ENCODE data around the gene CENPA. TPM values are rescaled to one million over a fixed set of nuclear protein-coding genes. Genes with fewer than 3 reads are reported as not detected.
"Not testable (repeated sequence)": the region's sequence is repeated elsewhere in the genome, so short reads cannot be mapped to it uniquely, and the experiment has no call there.

Gene CENPA
- total and polyA plus RNA-seq, 5 experiments from 2014 or later = 0.27 to 0.44 TPM; not detected in 3

DNA sequence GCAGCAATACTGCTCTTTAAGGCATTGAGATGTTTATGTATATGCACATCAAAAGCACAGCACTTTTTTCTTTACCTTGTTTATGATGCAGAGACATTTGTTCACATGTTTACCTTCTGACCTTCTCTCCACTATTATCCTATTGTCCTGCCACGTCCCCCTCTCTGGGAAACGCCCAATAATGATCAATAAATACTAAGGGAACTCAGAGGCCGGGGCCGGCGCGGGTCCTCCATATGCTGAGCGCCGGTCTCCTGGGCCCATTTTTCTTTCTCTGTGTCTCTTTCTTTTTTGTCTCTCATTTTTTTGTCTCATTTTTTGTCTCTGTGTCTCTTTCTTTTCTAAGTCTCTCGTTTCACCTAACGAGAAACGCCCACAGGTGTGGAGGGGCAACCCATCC lies 35.4 kb upstream of the CENPA start:
- peak overlapping the region in 1 of 10 donors; percentile 22 for H3K27ac Mint-ChIP-seq
- ATAC-seq, POLR2A ChIA-PET, H3K4me3 Mint-ChIP-seq, H3K9me3 Mint-ChIP-seq, DNase-seq, H3K27me3 Mint-ChIP-seq, H3K4me1 Mint-ChIP-seq, H3K36me3 Mint-ChIP-seq: not testable (repeated sequence)

DNA sequence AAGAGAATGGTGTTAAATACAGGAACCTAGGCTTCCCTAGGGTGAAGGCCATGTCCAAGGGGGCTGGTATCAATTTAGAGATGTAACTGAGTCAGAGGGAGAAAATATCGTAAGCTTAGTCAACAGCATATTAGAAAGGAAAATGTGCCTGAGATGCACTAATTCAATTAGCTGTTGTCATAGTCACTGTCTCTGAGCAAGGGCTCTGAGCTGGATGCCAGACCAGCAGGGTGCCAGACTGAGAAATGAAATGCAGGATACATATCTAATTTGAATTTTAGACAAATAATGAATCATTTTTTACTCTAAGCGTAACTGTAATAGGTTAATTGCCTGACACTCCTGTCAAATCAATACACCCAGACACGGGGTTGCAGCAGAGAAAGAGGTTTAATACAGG lies 33.2 kb upstream of the CENPA start:
- ATAC-seq = no peak

DNA sequence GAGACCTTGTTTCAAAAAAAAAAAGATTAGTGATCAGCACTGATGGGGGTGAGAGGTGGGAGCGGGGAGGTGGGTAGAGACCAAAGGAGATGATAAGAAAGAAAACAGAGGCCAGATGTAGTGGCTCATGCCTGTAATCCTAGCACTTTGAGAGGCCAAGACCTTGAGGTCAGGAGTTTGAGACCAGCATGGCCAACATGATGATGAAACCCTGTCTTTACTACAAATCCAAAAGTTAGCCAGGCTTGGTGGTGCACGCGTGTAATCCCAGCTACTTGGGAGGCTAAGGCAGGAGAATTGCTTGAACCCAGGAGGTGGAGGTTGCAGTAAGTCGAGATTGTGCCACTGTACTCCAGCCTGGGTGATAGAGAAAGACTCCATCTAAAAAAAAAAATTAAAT lies 31.3 kb upstream of the CENPA start:
- Mint-ChIP-seq H3K36me3 (no peaks in the 10 kb centered on the region), H3K27me3 (peaks cover 0 to 10% (median 0%) of the 10 kb centered on the region in 5 donors), H3K4me3 (no peak overlapping the region), H3K4me1 (peaks cover 0 to 2% (median 0%) of the 10 kb centered on the region in 4 donors), H3K9me3 (no peaks in the 10 kb centered on the region), H3K27ac (no peak overlapping the region)
- ATAC-seq (no peak), DNase-seq (no peak)
- POLR2A ChIA-PET = no interaction called here

More for the DNA sequence above, 33.2 kb upstream of the CENPA start:
- POLR2A ChIA-PET = no interaction called here
- Mint-ChIP-seq H3K4me1 (peaks cover 0 to 2% (median 0%) of the 10 kb centered on the region in 4 donors), H3K9me3 (no peaks in the 10 kb centered on the region), H3K4me3 (no peak overlapping the region), H3K27me3 (peaks cover 0 to 10% (median 0%) of the 10 kb centered on the region in 5 donors), H3K36me3 (no peaks in the 10 kb centered on the region), H3K27ac (no peak overlapping the region)
- no peak for DNase-seq

DNA sequence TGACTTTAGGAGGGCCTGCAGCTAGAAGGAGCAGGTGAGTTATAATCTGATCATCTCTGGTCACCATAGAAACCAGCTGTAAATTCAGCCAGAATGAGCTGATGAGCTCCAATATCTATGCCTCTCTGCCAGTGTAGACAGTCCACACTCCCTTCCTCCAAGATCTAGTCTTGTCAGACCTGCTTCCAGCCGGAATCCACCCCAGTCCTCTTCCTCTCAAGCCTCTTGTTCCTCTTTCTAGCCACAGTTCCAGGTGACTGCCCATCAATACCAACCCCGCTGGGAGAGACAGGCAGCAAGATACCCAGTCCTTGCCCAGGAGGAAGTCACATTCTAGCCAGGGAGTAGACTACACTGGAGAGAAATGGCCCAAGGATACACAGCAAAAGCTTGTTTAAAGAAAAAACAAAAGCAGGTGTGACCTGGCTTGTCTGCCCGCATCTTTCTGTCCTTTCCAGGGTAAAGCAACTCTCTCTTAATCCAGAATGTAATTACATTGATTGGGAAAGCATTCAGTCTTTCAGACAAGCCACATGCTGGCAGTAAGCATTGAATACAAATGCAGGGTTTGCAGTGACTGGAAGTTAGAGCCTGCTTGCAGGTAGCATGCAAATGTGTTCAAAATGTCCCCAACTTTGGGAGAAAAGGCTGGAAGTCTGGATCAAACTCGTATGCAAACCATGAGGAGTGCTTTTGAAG lies 30.7 kb upstream of the CENPA start:
- DNase-seq = no peak
- no peak overlapping the region for H3K4me3 Mint-ChIP-seq
- H3K4me1 Mint-ChIP-seq = peaks cover 0 to 2% (median 0%) of the 10 kb centered on the region in 4 donors
- peaks cover 0 to 10% (median 0%) of the 10 kb centered on the region in 5 donors for H3K27me3 Mint-ChIP-seq
- peak overlapping the region in 1 of 10 donors; percentile 32 for H3K27ac Mint-ChIP-seq
- H3K9me3 Mint-ChIP-seq = no peaks in the 10 kb centered on the region
- ATAC-seq = no peak
- H3K36me3 Mint-ChIP-seq = no peaks in the 10 kb centered on the region
- POLR2A ChIA-PET = no interaction called here

DNA sequence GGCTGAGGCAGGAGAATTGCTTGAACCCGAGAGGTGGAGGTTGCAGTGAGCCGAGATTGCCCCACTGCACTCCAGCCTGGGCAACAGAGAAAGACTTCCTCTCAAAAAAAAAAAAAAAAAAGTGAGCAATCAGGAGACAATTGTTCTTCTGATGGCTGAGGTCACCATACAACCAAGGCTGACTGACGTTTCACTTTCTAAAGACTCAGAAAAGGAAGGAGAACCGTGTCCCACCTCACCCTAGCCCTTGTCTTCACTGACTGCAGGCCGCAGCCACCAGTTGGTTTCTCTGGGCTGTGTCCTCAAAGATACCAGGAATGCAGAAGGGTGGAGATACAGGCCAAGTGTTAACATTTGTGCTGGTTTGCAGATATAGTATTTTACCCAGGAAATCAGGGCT lies 29.5 kb upstream of the CENPA start:
- H3K4me3 Mint-ChIP-seq = no peak overlapping the region
- DNase-seq (no peak), ATAC-seq (no peak)
- no peak overlapping the region for H3K27ac Mint-ChIP-seq
- POLR2A ChIA-PET = no interaction called here
- H3K4me1 Mint-ChIP-seq = peaks cover 0 to 2% (median 0%) of the 10 kb centered on the region in 4 donors
- H3K36me3 Mint-ChIP-seq = no peaks in the 10 kb centered on the region
- peaks cover 0 to 10% (median 0%) of the 10 kb centered on the region in 5 donors for H3K27me3 Mint-ChIP-seq
- H3K9me3 Mint-ChIP-seq = no peaks in the 10 kb centered on the region

DNA sequence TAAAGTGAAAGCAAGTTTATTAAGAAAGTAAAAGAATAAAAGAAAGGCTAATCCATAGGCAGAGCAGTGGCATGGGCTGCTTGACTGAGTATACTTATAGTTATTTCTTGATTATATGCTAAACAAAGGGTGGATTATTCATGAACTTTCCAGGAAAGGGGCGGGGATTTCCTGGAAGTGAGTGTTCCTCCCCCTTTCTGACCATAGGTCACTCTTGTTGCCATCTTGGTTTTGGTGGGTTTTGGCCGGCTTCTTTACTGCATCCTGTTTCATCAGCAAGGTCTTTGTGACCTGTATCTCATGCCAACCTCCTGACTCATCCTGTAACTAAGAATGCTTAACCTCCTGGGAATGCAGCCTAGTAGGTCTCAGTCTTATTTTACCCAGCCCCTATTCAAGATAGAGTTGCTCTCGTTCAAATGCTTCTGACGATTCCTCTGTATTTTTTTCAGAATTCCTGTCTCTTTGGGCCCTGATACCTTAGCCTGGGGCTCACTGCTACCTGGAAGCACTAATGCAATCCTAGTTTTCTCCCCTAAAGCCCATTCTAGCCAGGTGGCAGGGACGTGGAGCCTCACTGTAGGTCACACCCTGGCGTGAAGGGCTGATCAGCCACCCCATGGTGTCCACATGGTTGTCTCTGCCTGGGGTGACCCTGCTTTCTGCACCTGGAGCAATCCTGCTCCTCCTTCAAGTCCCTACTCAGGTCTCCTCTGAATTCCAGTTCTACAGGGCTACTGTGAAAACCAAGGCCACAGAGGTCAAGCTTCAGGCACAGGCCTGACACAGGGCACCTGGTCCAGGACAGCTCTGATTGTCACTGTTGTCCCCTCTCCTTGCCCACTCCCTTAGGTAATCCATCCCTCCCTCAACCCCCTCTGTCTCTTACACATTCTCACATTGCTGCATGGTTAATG lies 27.7 kb upstream of the CENPA start:
- H3K9me3 Mint-ChIP-seq = no peaks in the 10 kb centered on the region
- no peak for ATAC-seq
- DNase-seq = no peak
- POLR2A ChIA-PET = no interaction called here
- no peak overlapping the region for H3K4me3 Mint-ChIP-seq
- no peak overlapping the region for H3K27ac Mint-ChIP-seq
- no peaks in the 10 kb centered on the region for H3K36me3 Mint-ChIP-seq
- H3K4me1 Mint-ChIP-seq = peaks cover 0 to 5% (median 1%) of the 10 kb centered on the region in 4 donors
- peaks cover 0 to 10% (median 0%) of the 10 kb centered on the region in 5 donors for H3K27me3 Mint-ChIP-seq

DNA sequence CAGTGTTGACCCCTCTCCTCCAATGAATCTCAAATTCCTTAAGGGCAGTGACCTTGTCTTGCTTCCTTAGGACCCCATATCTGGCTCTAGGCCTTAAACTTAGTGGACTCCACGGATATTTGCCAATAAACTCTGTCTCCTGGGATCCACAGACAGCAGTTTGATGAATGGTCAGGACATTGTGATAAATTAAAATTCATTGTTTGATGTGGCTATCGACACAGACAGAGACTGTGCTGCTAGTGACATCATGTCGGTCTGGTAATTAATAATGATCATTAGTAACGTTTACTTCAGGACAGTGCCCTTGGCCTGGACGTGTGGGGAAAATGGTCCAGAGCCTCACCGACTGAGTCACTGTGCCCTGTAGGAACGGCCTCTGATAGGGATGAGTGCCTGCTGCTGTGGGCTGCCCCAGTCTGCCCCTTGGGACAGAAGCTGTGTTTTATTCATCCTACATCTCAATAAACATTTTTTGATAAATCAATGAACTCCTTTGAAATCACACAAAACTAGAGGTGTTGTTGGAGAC lies 27.0 kb upstream of the CENPA start:
- no peak for DNase-seq
- H3K4me3 Mint-ChIP-seq = no peak overlapping the region
- H3K9me3 Mint-ChIP-seq = no peaks in the 10 kb centered on the region
- peaks cover 0 to 10% (median 4%) of the 10 kb centered on the region in 4 donors for H3K4me1 Mint-ChIP-seq
- H3K36me3 Mint-ChIP-seq = no peaks in the 10 kb centered on the region
- POLR2A ChIA-PET = no interaction called here
- H3K27ac Mint-ChIP-seq = peak overlapping the region in 1 of 10 donors; percentile 31
- peaks cover 0 to 9% (median 0%) of the 10 kb centered on the region in 5 donors for H3K27me3 Mint-ChIP-seq
- no peak for ATAC-seq

DNA sequence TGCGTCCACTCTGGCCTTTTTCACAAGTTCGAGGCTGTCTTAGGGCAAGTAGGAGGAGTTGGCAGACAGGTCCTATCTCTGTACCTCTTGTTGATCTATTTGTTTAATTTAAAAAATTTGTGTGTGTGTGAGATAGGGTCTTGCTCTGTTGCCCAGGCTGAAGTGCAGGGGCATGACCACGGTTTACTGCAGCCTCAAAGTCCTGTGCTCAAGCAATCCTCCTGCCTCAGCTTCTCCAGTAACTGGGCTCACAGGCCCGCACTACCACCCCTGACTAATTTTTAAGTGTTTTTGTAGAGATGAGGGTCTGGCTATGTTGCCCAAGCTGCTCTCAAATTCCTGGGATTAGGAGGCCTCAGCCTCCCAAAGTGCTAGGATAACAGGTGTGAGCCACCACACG lies 26.0 kb upstream of the CENPA start:
- peak overlapping the region in 1 of 10 donors; percentile 5 for H3K27ac Mint-ChIP-seq
- no peaks in the 10 kb centered on the region for H3K36me3 Mint-ChIP-seq

DNA sequence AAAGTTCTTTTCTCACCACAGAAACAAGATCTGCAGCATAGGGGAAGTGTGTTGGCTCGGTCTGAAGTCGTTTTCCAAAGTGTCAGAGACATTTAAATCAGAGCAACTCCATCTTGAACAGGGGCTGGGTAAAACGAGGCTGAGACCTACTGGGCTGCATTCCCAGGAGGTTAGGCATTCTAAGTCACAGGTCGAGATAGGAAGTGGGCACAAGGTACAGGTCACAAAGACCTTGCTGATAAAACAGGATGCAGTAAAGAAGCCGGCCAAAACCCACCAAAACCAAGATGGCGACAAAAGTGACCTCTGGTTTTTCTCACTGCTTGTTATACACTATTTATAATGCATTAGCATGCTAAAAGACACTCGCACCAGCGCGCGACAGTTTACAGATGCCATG lies 24.9 kb upstream of the CENPA start:
- POLR2A ChIA-PET, H3K27me3 Mint-ChIP-seq, H3K36me3 Mint-ChIP-seq, ATAC-seq, H3K9me3 Mint-ChIP-seq, H3K27ac Mint-ChIP-seq, DNase-seq: not testable (repeated sequence)
- H3K4me1 Mint-ChIP-seq = peaks cover 7 to 25% (median 20%) of the 10 kb centered on the region in 4 donors
- peak overlapping the region in 1 of 10 donors; percentile 67 for H3K4me3 Mint-ChIP-seq

More for the DNA sequence above, 26.0 kb upstream of the CENPA start:
- ATAC-seq (no peak), DNase-seq (no peak)
- Mint-ChIP-seq H3K4me3 (no peak overlapping the region), H3K27me3 (peaks cover 0 to 3% (median 0%) of the 10 kb centered on the region in 5 donors), H3K9me3 (peaks cover 0 to 1% (median 0%) of the 10 kb centered on the region in 9 donors), H3K4me1 (peaks cover 2 to 16% (median 8%) of the 10 kb centered on the region in 4 donors)
- POLR2A ChIA-PET = no interaction called here

DNA sequence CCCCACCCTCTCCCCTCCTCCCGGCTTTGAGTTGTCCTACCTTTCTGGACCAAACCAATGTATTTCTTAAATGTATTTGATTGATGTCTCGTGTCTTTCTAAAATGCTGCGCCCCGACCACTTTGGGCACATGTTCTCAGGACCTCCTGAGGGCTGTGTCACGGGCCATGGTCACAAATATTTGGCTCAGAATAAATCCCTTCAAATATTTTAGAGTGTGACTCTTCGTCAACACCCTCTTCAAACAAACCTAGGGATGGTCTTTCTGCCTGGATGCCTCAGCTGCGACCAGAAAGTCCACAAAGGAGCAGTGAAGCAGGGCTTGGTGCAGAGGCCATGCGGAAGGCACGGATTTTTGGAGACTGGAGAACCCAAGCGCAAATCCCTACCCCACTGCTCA lies 22.8 kb upstream of the CENPA start:
- peaks cover 11 to 43% (median 34%) of the 10 kb centered on the region in 4 donors for H3K4me1 Mint-ChIP-seq
- peak overlapping the region in 5 of 10 donors; percentile 20 to 91 (median 63) for H3K27ac Mint-ChIP-seq
- no peaks in the 10 kb centered on the region for H3K36me3 Mint-ChIP-seq
- H3K27me3 Mint-ChIP-seq = no peaks in the 10 kb centered on the region
- ATAC-seq (no peak), DNase-seq (no peak)
- POLR2A ChIA-PET = interaction anchor here (0.6 kb wide), 1 partner anchor 1215 kb away, joined by 3 read pairs; no protein-coding TSS in a partner anchor
- H3K4me3 Mint-ChIP-seq = peak overlapping the region; percentile 72 to 98 (median 92)
- H3K9me3 Mint-ChIP-seq = peaks cover 0 to 1% (median 0%) of the 10 kb centered on the region in 9 donors

DNA sequence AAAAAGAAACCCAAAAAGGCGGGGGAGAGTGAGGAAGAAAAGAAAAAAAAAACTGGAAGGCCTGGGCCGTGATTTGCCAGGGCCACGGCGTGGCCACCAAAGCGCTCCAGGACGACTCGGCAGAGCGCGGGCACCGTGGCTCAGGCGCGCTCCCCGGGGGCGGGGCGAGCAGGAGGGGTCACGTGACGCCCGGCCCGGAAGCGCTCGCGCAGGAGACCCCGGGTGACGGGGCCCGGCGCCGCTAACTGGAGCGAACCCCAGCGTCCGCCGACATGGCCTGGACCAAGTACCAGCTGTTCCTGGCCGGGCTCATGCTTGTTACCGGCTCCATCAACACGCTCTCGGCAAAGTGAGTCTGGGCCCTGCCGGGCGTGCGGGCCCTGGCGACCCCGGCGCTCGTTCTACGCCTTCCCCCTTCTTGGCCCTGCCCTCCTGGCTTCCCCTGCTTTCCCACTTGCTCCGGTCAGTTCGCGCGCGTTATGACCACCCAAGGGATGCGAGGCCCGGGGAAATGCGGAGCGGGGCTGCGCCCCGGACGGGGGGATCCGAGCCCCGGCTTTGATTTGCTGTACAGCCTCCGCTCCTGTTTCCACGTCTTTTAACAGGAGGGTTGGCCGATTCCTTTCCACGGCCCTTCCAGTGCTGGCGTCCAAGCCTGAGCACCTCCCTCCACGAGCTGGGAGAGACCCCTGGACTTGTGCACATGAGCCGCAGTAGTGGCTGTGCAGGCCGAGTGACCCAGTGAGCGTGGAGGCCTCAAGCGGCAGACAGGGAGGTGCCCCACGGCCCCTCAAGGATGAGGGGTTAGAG lies 21.6 kb upstream of the CENPA start, which contains the start of gene SLC35F6:
TSS of gene SLC35F6 (plus strand) at position 207 of the 810 bp plus-strand sequence. CDS start at position 273, 66 bp downstream.
- no peaks in the 10 kb centered on the region for H3K27me3 Mint-ChIP-seq
- peaks cover 0 to 3% (median 0%) of the 10 kb centered on the region in 3 donors for H3K36me3 Mint-ChIP-seq
- peak; percentile 74 to 91 (median 85) for DNase-seq
- POLR2A ChIA-PET = interaction anchor here (0.6 to 1.2 kb wide), 7 partner anchors 8 to 998 kb away, joined by 3 to 6 read pairs (median 4); no protein-coding TSS in a partner anchor
- peaks cover 0 to 1% (median 0%) of the 10 kb centered on the region in 9 donors for H3K9me3 Mint-ChIP-seq
- H3K4me1 Mint-ChIP-seq = peaks cover 16 to 55% (median 44%) of the 10 kb centered on the region in 4 donors
- H3K27ac Mint-ChIP-seq = peak within 1 kb of the TSS; percentile 81 to 97 (median 92)
- H3K4me3 Mint-ChIP-seq = peak within 1 kb of the TSS; percentile 76 to 98 (median 95)
- ATAC-seq = peak; percentile 95 to 96

DNA sequence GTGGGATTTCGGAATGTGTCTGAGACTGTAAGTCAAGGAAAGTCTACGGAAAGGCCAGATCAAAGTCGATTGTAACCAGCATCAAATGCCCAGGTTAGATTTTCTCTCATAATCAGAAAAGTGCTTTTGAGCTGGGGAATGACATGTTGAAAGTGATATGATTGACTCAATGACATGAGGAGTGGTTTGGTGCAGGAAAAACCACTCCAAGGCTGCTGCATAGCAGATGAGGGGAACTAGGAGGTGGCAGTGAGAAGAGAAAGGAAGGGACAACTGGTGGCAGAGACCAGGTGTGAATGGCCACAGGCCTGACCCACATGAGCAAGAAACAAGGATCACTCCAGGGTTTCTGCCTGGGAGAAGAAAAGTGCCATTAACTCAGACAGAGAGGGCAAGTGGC lies 20.9 kb upstream of the CENPA start:
- H3K4me3 Mint-ChIP-seq = peak overlapping the region; percentile 76 to 98 (median 95)
- H3K27ac Mint-ChIP-seq = peak overlapping the region; percentile 81 to 97 (median 92)
- H3K4me1 Mint-ChIP-seq = peaks cover 19 to 61% (median 50%) of the 10 kb centered on the region in 4 donors
- DNase-seq (no peak), ATAC-seq (no peak)
- H3K36me3 Mint-ChIP-seq = peaks cover 0 to 3% (median 0%) of the 10 kb centered on the region in 3 donors
- H3K9me3 Mint-ChIP-seq = peaks cover 0 to 1% (median 0%) of the 10 kb centered on the region in 9 donors
- no peaks in the 10 kb centered on the region for H3K27me3 Mint-ChIP-seq
- POLR2A ChIA-PET = interaction anchor here (0.6 to 1.2 kb wide), 3 partner anchors 160 to 998 kb away, joined by 3 to 4 read pairs (median 3); no protein-coding TSS in a partner anchor

Data from naive thymus-derived CD8-positive, alpha-beta T cell (primary cell).